SU-DHL-6 (cell line): Measurements from ENCODE around the gene ANO9.
"Not testable (repeated sequence)": the region's sequence is repeated elsewhere in the genome, so short reads cannot be mapped to it uniquely, and the experiment has no call there.

Experiments
- H2AFZ ChIP-seq: fragments of 200-600 bp; sonication (generic); 2 replicates; pipeline ENCODE4 v1.6.1; 2014; ENCODE audit warnings: low read depth, mild to moderate bottlenecking, moderate library complexity, mixed read lengths, antibody characterized with exemption, low read length; ENCODE audit not compliant: severe bottlenecking
- H3F3A ChIP-seq: fragments of 200-600 bp; shearing (Covaris generic); 2 replicates; pipeline ENCODE4 v1.6.0; 2016; ENCODE audit warnings: antibody characterized with exemption, mild to moderate bottlenecking; ENCODE audit not compliant: insufficient read depth
- H3K27ac ChIP-seq: fragments of 200-600 bp; sonication (generic); 2 replicates; pipeline ENCODE4 v1.5.1; 2016; ENCODE audit warnings: low read depth, mild to moderate bottlenecking, low read length, moderate library complexity, mixed read lengths
- H3K27me3 ChIP-seq: fragments of 200-600 bp; sonication (generic), shearing (Covaris generic); 2 replicates; pipeline ENCODE4 v1.6.0; 2014; ENCODE audit warnings: mild to moderate bottlenecking, low read length
- H3K36me3 ChIP-seq: fragments of 200-600 bp; sonication (generic); 2 replicates; pipeline ENCODE4 v1.6.1; 2014; ENCODE audit warnings: mild to moderate bottlenecking, low read length, mixed read lengths
- H3K4me2 ChIP-seq: fragments of 300-600, 200-600 bp; shearing (Covaris generic), sonication (generic); 2 replicates; pipeline ENCODE4 v1.6.0; 2014; ENCODE audit warnings: low read length, low read depth, mild to moderate bottlenecking; ENCODE audit not compliant: poor library complexity, severe bottlenecking
- H3K4me3 ChIP-seq: fragments of 200-600 bp; sonication (generic); 2 replicates; pipeline ENCODE4 v1.5.1; 2014; ENCODE audit warnings: antibody characterized with exemption, low read length, mild to moderate bottlenecking, mixed read lengths; ENCODE audit not compliant: insufficient read depth, poor library complexity, severe bottlenecking
- H3K79me2 ChIP-seq: fragments of 200-600 bp; sonication (generic); 2 replicates; pipeline ENCODE4 v1.6.1; 2014; ENCODE audit warnings: mild to moderate bottlenecking, low read length, moderate library complexity; ENCODE audit not compliant: insufficient read depth
- H3K9ac ChIP-seq: fragments of 200-600 bp; sonication (generic); 2 replicates; pipeline ENCODE4 v1.7.0; 2014; ENCODE audit warnings: mild to moderate bottlenecking, low read length
- H3K9me2 ChIP-seq: fragments of 200-600 bp; sonication (generic); replicated peaks from 2 replicates; pipeline ENCODE4 v1.6.1; 2014; ENCODE audit warnings: low read length; ENCODE audit not compliant: insufficient read depth
- H3K9me3 ChIP-seq: fragments of 200-600 bp; sonication (generic); 2 replicates; pipeline ENCODE4 v1.6.1; 2014; ENCODE audit warnings: low read length, mixed read lengths; ENCODE audit not compliant: insufficient read depth
- H4K20me1 ChIP-seq: fragments of 200-600 bp; sonication (generic); 2 replicates; pipeline ENCODE4 v1.6.1; 2014; ENCODE audit warnings: low read depth, mild to moderate bottlenecking, antibody characterized with exemption, low read length, moderate library complexity, mixed read lengths
- EZH2phosphoT487 ChIP-seq: fragments of 200-600 bp; sonication (generic), shearing (Covaris generic); conservative IDR thresholded peaks from 2 replicates; pipeline ENCODE4 v1.6.1; 2018; ENCODE audit warnings: mild to moderate bottlenecking, antibody characterized with exemption, low read length, moderate library complexity, mixed read lengths
- TF ChIP-seq, protein P1 (sequence below): fragments of 200-600 bp; sonication (generic); IDR thresholded peaks from one replicate; pipeline ENCODE4 v1.5.1; 2017; ENCODE audit warnings: antibody characterized with exemption, mild to moderate bottlenecking, low read length, moderate library complexity; ENCODE audit not compliant: insufficient read depth, poor library complexity, severe bottlenecking

Gene ANO9

DNA sequence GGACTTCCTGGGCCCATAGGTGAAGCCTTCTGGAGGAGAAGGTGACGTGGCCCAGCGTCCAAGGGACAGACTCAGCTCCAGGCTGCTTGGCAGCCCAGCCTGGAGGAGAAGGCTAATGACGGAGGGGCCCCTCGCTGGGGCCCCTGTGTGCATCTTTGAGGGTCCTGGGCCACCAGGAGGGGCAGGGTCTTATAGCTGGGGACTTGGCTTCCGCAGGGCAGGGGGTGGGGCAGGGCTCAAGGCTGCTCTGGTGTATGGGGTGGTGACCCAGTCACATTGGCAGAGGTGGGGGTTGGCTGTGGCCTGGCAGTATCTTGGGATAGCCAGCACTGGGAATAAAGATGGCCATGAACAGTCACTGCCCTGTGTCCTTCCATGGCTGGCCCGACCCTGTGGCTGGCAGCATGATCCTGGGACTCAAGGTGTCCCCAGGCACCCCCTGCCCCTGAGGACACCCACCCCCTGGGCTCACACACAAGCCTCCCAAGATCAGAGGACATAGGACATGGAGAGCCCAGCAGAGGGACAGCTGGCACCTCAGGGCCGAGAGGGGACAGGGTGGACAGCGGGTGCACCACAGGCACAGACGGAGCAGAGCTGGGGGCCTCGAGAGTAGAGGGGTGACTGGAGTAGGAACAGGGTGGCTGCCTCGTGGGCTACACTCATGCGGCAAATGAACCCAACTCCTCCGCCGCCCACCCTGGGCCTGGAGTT is 37.1 kb downstream of the ANO9 start:
- Histone ChIP-seq H2AFZ (no peak overlapping the region), H3K9me2 (no peaks in the 10 kb centered on the region), H3F3A (no peaks in the 10 kb centered on the region), H3K4me3 (no peak overlapping the region), H3K27me3 (no peaks in the 10 kb centered on the region), H4K20me1 (no peaks in the 10 kb centered on the region), H3K79me2 (no peaks in the 10 kb centered on the region), H3K9me3 (no peaks in the 10 kb centered on the region), H3K9ac (no peak overlapping the region), H3K36me3 (no peaks in the 10 kb centered on the region), H3K4me2 (no peak overlapping the region), H3K27ac (no peak overlapping the region)
- TF ChIP-seq, protein P1, sequence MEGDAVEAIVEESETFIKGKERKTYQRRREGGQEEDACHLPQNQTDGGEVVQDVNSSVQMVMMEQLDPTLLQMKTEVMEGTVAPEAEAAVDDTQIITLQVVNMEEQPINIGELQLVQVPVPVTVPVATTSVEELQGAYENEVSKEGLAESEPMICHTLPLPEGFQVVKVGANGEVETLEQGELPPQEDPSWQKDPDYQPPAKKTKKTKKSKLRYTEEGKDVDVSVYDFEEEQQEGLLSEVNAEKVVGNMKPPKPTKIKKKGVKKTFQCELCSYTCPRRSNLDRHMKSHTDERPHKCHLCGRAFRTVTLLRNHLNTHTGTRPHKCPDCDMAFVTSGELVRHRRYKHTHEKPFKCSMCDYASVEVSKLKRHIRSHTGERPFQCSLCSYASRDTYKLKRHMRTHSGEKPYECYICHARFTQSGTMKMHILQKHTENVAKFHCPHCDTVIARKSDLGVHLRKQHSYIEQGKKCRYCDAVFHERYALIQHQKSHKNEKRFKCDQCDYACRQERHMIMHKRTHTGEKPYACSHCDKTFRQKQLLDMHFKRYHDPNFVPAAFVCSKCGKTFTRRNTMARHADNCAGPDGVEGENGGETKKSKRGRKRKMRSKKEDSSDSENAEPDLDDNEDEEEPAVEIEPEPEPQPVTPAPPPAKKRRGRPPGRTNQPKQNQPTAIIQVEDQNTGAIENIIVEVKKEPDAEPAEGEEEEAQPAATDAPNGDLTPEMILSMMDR, result no peak
- no peak for TF ChIP-seq EZH2phosphoT487

DNA sequence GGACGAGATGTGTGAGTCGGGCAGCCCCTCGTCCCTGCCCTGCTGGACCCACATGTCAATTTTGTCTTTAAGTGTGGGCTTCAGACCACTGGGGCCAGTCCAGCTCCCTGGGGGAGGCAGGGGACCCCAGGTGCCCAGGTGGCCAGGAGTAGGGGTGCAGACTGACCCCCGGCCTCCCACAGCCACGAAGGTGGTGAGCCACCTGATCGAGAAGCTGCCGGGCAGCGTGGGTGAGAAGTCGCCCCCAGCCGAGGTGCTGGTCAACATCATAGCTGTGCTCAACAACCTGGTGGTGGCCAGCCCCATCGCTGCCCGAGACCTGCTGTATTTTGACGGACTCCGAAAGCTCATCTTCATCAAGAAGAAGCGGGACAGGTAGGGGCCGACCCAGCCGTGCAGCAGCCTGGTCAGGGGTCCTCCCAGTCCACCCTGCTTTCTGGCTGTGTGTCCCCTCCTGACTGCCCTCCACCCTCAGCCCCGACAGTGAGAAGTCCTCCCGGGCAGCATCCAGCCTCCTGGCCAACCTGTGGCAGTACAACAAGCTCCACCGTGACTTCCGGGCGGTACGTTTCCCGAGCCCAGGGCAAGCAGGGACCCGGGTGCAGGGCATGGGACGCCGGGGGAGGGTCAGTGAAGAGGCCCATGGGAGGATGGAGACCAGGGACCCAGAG is 37.9 kb downstream of the ANO9 start:
- no peaks in the 10 kb centered on the region for H3K9me2 ChIP-seq

DNA sequence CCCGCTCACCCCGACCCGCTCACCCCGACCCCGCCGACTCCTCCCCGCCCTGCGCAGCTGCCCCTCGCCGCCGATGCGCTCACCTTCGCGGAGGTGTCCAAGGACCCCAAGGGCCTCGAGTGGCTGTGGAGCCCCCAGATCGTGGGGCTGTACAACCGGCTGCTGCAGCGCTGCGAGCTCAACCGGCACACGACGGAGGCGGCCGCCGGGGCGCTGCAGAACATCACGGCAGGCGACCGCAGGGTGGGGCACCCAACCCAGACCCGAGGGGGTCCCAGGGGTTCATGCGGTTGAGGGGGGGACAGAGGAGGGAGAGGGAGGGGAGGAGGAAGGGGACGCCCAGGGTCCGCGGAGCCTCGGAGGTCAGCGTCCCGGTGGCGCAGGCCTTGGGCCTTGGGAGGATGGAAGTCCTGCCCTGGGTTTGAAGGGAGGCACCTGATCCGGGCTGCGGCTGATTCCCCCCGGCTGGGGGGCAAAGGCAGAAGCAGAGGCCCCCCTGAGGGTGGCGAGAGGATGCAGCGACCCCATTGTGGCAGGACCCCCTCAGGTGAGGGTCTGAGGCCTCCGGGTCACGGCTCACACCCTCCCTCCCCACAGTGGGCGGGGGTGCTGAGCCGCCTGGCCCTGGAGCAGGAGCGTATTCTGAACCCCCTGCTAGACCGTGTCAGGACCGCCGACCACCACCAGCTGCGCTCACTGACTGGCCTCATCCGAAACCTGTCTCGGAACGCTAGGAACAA is 38.6 kb downstream of the ANO9 start:
- no peak overlapping the region for H3K27ac ChIP-seq
- no peaks in the 10 kb centered on the region for H3K9me2 ChIP-seq
- no peak overlapping the region for H3K4me2 ChIP-seq
- H3K27me3 ChIP-seq, result no peaks in the 10 kb centered on the region
- no peaks in the 10 kb centered on the region for H4K20me1 ChIP-seq
- no peak overlapping the region for H3K9ac ChIP-seq
- no peaks in the 10 kb centered on the region for H3K9me3 ChIP-seq
- no peak overlapping the region for H2AFZ ChIP-seq
- H3K36me3 ChIP-seq, result no peaks in the 10 kb centered on the region
- H3F3A ChIP-seq, result no peaks in the 10 kb centered on the region
- H3K4me3 ChIP-seq, result no peak overlapping the region
- H3K79me2 ChIP-seq, result no peaks in the 10 kb centered on the region
- TF ChIP-seq, protein P1, result no peak
- TF ChIP-seq EZH2phosphoT487, result no peak

More for the DNA sequence above, 37.9 kb downstream of the ANO9 start:
- no peaks in the 10 kb centered on the region for H3K27me3 ChIP-seq
- H4K20me1 ChIP-seq, result no peaks in the 10 kb centered on the region
- H3K36me3 ChIP-seq, result no peaks in the 10 kb centered on the region
- no peak overlapping the region for H2AFZ ChIP-seq
- H3K27ac ChIP-seq, result no peak overlapping the region
- H3K4me3 ChIP-seq, result no peak overlapping the region
- H3K79me2 ChIP-seq, result no peaks in the 10 kb centered on the region
- H3K9me3 ChIP-seq, result no peaks in the 10 kb centered on the region
- TF ChIP-seq, protein P1, result no peak
- TF ChIP-seq EZH2phosphoT487, result no peak
- H3F3A ChIP-seq, result no peaks in the 10 kb centered on the region
- H3K9ac ChIP-seq, result no peak overlapping the region
- H3K4me2 ChIP-seq, result no peak overlapping the region

DNA sequence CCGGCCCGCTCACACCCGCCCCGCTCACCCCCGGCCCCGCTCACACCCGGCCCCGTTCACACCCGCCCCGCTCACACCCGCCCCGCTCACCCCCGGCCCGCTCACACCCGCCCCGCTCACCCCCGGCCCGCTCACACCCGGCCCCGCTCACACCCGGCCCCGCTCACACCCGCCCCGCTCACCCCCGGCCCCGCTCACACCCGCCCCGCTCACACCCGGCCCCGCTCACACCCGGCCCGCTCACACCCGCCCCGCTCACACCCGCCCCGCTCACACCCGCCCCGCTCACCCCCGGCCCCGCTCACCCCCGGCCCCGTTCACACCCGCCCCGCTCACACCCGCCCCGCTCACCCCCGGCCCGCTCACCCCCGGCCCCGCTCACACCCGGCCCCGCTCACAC is 40.6 kb downstream of the ANO9 start:
- not testable (repeated sequence) for H3K36me3 ChIP-seq, H3F3A ChIP-seq, H3K9ac ChIP-seq

More for the DNA sequence above, 40.6 kb downstream of the ANO9 start:
- not testable (repeated sequence) for H2AFZ ChIP-seq, H3K27ac ChIP-seq, H3K79me2 ChIP-seq, H3K9me2 ChIP-seq, H3K27me3 ChIP-seq, H3K9me3 ChIP-seq, H4K20me1 ChIP-seq, H3K4me3 ChIP-seq, H3K4me2 ChIP-seq
